GM12872 (cell line): ENCODE results near the gene VSIG10.

Experiments
- CTCF ChIP-seq: IDR thresholded peaks from 3 replicates; pipeline ENCODE4 v1.5.1; 2011; ENCODE audit warnings: low read depth, mild to moderate bottlenecking, low read length, moderate library complexity; ENCODE audit not compliant: insufficient read depth

Gene VSIG10

GRCh38 chr12:118061873-118062843 is 41.7 kb downstream of the VSIG10 start:
- TF ChIP-seq CTCF: no peak

DNA sequence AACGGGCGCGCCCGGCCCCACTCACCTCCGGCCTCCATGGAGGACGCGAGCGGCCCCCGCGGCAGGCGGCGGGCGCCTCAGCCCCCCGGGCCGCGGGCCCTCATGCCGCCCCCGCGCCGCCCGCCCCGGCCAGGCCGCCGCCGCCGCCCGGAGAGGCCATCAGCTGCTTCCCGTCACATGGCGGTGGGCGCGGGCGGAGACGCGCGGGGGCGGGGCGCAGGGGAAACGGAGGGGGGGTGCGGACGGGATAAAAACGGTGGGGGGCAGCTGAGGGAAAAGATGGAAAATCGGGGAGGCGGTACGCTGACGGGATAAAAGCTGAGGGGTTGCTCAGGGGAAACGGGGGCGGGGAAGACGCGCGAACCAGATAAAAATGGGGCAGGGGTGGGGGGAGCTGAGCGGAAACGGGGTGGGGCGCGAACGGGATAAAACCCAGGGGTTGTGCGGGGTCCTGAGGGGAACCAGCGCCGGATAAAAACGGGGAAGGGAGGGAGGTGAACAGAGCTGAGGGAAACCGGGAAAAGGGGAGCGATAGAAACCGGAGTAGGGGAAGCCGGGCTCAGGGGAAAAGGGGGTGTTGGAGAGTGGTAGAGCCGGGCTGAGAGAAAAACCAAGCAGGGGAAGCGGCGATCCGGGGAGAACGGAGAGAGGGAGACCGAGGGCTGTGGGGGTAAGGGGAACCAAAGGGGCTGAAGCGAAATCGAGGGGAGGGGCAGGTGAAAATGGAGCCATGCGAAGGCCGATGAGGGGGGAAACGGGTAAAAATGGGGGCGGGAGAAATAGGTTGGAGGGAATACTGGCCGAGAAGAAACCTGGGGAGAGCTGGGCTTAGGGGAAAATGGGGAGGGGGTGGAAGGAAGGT is 42.6 kb downstream of the VSIG10 start, which contains the start of gene WSB2:
Gene WSB2, minus strand, starts transcription at position 169 of the 862 bp plus-strand sequence. Its CDS starts 131 bp downstream, at position 38.
- TF ChIP-seq CTCF: no peak

DNA sequence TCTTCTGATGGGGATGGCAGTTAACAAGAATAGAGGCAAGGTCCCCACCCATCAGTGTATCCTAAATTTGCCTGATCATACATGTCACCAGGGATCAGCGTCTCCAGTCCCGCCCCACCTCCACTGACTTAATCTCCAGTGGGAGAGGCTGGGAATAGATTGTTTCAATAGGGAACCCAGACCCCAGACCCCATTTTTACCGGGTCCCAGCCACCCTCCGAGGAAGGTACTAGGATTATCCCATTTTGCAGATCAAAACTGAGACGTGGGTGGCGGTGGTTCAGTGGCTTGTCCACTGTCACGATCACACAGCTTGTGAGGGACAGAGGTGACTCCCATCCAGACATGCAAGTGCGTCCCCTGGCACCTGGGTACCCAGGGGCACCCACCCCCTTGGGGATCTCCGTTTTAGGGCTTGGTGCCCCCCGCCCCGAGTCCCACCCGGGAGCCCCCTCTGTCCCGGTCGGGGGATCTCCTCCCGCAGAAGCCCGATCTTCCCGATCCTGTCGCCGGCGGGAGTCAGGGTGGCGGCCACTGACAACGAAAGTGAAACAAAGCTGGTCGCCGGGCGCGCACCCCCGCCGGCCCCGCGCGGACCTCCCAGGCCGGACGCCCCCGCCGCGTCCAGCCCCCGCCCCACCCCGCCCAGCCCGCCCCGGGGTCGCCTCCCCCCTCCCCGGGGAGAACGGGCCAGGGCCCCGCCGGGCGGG is 43.4 kb downstream of the VSIG10 start:
- TF ChIP-seq CTCF: no peak

DNA sequence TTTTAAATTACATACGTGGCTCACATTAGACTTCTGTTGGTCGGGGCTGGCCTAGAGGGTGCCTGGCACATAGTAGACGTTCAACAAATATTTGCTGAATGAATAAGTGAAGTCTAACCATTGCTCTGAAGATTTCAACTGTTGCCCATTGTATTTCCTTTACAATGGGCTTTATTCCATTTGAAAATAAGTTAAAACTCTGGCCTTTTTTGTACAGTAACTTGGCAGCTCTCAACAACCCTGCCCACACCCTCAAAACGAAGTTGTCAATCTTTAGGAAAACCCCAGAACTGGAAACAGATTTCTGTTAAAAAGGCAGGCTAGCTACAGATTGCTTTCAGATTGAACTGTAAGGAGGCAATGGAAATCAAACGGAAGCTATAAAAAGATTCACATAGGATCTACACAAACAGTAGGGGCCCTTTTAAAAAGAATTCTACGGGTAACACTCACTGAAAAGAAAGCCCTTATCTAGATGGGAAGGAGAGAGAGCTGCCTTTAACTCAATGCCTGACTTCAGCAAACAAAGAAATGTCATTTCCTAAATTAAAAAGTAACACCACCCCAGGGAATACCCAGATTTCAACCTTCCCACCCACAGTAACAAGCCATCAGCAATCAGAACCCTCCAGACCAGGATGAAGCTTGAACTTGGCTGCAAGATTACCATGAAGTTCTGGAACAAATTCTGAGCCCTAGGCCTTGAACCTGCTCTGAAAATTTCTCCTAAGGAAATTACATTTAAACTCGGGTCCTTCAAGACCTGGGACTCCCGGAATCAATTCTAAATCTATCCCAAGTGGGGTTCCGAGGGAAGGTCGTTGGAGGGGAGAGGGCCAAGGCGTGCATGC is 44.2 kb downstream of the VSIG10 start:
- no peak for TF ChIP-seq CTCF

GRCh38 chr12:118058881-118059280 is 44.9 kb downstream of the VSIG10 start:
- TF ChIP-seq CTCF: no peak

DNA sequence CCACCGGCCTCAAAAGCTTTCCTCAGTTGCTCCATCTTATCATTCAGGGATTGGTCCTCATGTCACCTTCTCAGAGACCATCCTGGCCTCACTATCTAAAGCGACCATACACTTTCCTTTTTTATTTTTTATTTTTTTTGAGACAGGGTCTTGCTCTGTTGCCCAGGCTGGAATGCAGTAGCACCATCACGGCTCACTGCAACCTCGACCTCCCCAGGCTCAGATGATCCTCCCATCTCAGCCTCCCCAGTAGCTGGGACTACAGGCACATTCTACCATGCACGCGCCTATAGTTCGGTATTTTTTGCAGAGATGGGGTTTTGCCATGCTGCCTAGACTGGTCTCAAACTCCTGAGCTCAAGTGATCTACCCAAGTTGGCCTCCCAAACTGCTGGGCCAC is 45.6 kb downstream of the VSIG10 start:
- no peak for TF ChIP-seq CTCF
